ENCODE measurements around the gene DEFB113. TPM values are rescaled to one million over a fixed set of nuclear protein-coding genes. Genes with fewer than 3 reads are reported as not detected.

Gene DEFB113
- total and polyA plus RNA-seq, 10 of the 15 experiments (the other 5 are each of a cell fraction or from before 2014, with no cell fraction given), result not detected

DNA sequence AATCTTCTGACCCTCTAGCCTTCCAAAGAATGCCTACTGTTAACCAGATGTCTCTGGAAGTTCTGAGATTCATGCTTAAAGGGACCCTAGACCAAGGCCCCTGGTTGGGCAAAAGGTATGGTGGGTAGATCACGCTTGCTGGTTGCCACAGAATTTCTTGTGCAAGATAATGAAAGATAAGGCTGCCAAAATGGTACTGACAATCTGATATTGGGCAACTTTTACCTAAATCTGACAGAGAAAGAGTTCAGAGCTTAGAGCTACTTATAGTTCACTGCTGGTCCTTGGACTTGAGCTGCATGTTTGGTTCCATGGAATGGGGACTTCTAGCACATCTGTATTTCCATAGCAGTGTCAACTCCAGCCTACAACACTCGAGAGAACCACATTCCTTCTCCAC lies 17.5 kb downstream of the DEFB113 start:
- no peaks in the 10 kb centered on the region for H3K27me3 ChIP-seq (replicated peaks in 1 of 2; ENCODE audit: control insufficient read depth in 2 of 2, insufficient read depth in 2 of 2, low read length in 1 of 2)
- no peaks in the 10 kb centered on the region for H3K36me3 ChIP-seq (ENCODE audit: control insufficient read depth in 2 of 2, insufficient read depth in 2 of 2, low read length in 1 of 2)
- FAIRE-seq, result no peak
- no peak overlapping the region for H3K27ac ChIP-seq (ENCODE audit: control insufficient read depth, insufficient read depth)
- H3K4me3 ChIP-seq, result no peak overlapping the region
- no peak overlapping the region for H3K4me2 ChIP-seq (ENCODE audit: control insufficient read depth, insufficient read depth)
- H3K4me1 ChIP-seq (ENCODE audit: control insufficient read depth, insufficient read depth, low read length), result no peaks in the 10 kb centered on the region
- POLR2A ChIA-PET, result no interaction called here
- no peak overlapping the region for H3K9ac ChIP-seq (ENCODE audit: control insufficient read depth, insufficient read depth, low read length)
- SMC1A ChIA-PET (ENCODE audit: uncharacterized antibody, unreplicated experiment), result no interaction called here
- RAD21 ChIA-PET (ENCODE audit: unreplicated experiment), result no interaction called here
- no peaks in the 10 kb centered on the region for H3K9me3 ChIP-seq (replicated peaks; ENCODE audit: control insufficient read depth, insufficient read depth, low read length)
- H4K20me1 ChIP-seq (ENCODE audit: control insufficient read depth, insufficient read depth), result no peaks in the 10 kb centered on the region
- no peak overlapping the region for H2AFZ ChIP-seq (ENCODE audit: control insufficient read depth, low read depth, low read length)
- no peaks in the 10 kb centered on the region for H3K79me2 ChIP-seq (ENCODE audit: control insufficient read depth, insufficient read depth, low read length)
- intact Hi-C loops (cut with micrococcal nuclease; ENCODE audit: unreplicated experiment), result no loop called here
- in situ Hi-C loops (cut with MboI), result no loop called here
- ATAC-seq, result no peak
- DNase-seq (ENCODE audit: low read depth, low spot score), result no peak
- no TSS peak for BruUV-seq (replicated peaks)
- CTCF ChIA-PET, result no interaction called here
- 0% methylated on average over 2 of the region's 2 CpGs for WGBS (ENCODE audit: insufficient coverage, insufficient replicate concordance, low lambda C conversion rate, missing lambda C conversion rate)
- TF ChIP-seq IRF4 (IDR thresholded peaks at IDR 0.05; ENCODE audit: low read depth, low read length) (no peak), MTA2 (IDR thresholded peaks at IDR 0.05; ENCODE audit: low read depth) (no peak), BHLHE40 (IDR thresholded peaks at IDR 0.05; ENCODE audit: borderline replicate concordance in 1 of 2, low read depth in 2 of 2, low read length in 1 of 2) (no peak), YY1 (IDR thresholded peaks at IDR 0.05; ENCODE audit: low read depth, low read length) (no peak), TAF1 (IDR thresholded peaks at IDR 0.05; ENCODE audit: borderline replicate concordance, low read depth, low read length) (no peak), POLR2AphosphoS2 (IDR thresholded peaks at IDR 0.05; ENCODE audit: low read depth, low read length) (no peak), CHD4 (IDR thresholded peaks at IDR 0.05) (no peak), KAT2A (conservative IDR thresholded peaks at IDR 0.05; ENCODE audit: control insufficient read depth, low read depth, low read length) (no peak), ZNF217 (IDR thresholded peaks at IDR 0.05) (no peak), HDAC2 (IDR thresholded peaks at IDR 0.05) (no peak), RFX5 (IDR thresholded peaks at IDR 0.05; ENCODE audit: low read depth, low read length) (no peak), USF1 (IDR thresholded peaks at IDR 0.05; ENCODE audit: borderline replicate concordance, extremely low read length, insufficient read depth, low read depth, low read length) (no peak), ZNF622 (IDR thresholded peaks at IDR 0.05) (no peak), MXI1 (IDR thresholded peaks at IDR 0.05; ENCODE audit: low read depth, low read length) (no peak)
- TF ChIP-seq, protein P1, sequence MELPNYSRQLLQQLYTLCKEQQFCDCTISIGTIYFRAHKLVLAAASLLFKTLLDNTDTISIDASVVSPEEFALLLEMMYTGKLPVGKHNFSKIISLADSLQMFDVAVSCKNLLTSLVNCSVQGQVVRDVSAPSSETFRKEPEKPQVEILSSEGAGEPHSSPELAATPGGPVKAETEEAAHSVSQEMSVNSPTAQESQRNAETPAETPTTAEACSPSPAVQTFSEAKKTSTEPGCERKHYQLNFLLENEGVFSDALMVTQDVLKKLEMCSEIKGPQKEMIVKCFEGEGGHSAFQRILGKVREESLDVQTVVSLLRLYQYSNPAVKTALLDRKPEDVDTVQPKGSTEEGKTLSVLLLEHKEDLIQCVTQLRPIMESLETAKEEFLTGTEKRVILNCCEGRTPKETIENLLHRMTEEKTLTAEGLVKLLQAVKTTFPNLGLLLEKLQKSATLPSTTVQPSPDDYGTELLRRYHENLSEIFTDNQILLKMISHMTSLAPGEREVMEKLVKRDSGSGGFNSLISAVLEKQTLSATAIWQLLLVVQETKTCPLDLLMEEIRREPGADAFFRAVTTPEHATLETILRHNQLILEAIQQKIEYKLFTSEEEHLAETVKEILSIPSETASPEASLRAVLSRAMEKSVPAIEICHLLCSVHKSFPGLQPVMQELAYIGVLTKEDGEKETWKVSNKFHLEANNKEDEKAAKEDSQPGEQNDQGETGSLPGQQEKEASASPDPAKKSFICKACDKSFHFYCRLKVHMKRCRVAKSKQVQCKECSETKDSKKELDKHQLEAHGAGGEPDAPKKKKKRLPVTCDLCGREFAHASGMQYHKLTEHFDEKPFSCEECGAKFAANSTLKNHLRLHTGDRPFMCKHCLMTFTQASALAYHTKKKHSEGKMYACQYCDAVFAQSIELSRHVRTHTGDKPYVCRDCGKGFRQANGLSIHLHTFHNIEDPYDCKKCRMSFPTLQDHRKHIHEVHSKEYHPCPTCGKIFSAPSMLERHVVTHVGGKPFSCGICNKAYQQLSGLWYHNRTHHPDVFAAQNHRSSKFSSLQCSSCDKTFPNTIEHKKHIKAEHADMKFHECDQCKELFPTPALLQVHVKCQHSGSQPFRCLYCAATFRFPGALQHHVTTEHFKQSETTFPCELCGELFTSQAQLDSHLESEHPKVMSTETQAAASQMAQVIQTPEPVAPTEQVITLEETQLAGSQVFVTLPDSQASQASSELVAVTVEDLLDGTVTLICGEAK (IDR thresholded peaks at IDR 0.05; ENCODE audit: borderline replicate concordance), result no peak
- TF ChIP-seq, protein P2, sequence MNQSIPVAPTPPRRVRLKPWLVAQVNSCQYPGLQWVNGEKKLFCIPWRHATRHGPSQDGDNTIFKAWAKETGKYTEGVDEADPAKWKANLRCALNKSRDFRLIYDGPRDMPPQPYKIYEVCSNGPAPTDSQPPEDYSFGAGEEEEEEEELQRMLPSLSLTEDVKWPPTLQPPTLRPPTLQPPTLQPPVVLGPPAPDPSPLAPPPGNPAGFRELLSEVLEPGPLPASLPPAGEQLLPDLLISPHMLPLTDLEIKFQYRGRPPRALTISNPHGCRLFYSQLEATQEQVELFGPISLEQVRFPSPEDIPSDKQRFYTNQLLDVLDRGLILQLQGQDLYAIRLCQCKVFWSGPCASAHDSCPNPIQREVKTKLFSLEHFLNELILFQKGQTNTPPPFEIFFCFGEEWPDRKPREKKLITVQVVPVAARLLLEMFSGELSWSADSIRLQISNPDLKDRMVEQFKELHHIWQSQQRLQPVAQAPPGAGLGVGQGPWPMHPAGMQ (IDR thresholded peaks at IDR 0.05; ENCODE audit: borderline replicate concordance), result no peak
- TF ChIP-seq, protein P3, sequence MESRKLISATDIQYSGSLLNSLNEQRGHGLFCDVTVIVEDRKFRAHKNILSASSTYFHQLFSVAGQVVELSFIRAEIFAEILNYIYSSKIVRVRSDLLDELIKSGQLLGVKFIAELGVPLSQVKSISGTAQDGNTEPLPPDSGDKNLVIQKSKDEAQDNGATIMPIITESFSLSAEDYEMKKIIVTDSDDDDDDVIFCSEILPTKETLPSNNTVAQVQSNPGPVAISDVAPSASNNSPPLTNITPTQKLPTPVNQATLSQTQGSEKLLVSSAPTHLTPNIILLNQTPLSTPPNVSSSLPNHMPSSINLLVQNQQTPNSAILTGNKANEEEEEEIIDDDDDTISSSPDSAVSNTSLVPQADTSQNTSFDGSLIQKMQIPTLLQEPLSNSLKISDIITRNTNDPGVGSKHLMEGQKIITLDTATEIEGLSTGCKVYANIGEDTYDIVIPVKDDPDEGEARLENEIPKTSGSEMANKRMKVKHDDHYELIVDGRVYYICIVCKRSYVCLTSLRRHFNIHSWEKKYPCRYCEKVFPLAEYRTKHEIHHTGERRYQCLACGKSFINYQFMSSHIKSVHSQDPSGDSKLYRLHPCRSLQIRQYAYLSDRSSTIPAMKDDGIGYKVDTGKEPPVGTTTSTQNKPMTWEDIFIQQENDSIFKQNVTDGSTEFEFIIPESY (IDR thresholded peaks at IDR 0.05), result no peak

Measured in GM12878 (cell line).